GM12801 (cell line): ENCODE measurements around the gene RYR3.

Experiments
- CTCF ChIP-seq: IDR thresholded peaks from one replicate; pipeline ENCODE4 v1.5.1; 2011; ENCODE audit warnings: control low read depth; ENCODE audit not compliant: insufficient read length; ENCODE audit errors: extremely low read depth

Gene RYR3

GRCh38 chr15:33768670-33769190 is 458.0 kb downstream of the RYR3 start:
- no peak for TF ChIP-seq CTCF

GRCh38 chr15:33773969-33774368 is 463.2 kb downstream of the RYR3 start:
- TF ChIP-seq CTCF = no peak

GRCh38 chr15:33778852-33779251 is 468.1 kb downstream of the RYR3 start:
- TF ChIP-seq CTCF = no peak

- no peak for TF ChIP-seq CTCF
Observed at GRCh38 chr15:33780011-33780768, 469.4 kb downstream of the RYR3 start.

GRCh38 chr15:33782966-33783365 is 472.2 kb downstream of the RYR3 start:
- no peak for TF ChIP-seq CTCF

- TF ChIP-seq CTCF = no peak
Observed at GRCh38 chr15:33785366-33785765, 474.6 kb downstream of the RYR3 start.

- TF ChIP-seq CTCF = no peak
Observed at GRCh38 chr15:33788906-33789540, 478.3 kb downstream of the RYR3 start.
